ENCODE results near the gene HRAS.

- TF ChIP-seq EP300 (IDR thresholded peaks at IDR 0.05) (no peak), POLR2A (IDR thresholded peaks at IDR 0.05) (no peak), POLR2AphosphoS5 (IDR thresholded peaks at IDR 0.05) (no peak)
- TF ChIP-seq, protein P1, sequence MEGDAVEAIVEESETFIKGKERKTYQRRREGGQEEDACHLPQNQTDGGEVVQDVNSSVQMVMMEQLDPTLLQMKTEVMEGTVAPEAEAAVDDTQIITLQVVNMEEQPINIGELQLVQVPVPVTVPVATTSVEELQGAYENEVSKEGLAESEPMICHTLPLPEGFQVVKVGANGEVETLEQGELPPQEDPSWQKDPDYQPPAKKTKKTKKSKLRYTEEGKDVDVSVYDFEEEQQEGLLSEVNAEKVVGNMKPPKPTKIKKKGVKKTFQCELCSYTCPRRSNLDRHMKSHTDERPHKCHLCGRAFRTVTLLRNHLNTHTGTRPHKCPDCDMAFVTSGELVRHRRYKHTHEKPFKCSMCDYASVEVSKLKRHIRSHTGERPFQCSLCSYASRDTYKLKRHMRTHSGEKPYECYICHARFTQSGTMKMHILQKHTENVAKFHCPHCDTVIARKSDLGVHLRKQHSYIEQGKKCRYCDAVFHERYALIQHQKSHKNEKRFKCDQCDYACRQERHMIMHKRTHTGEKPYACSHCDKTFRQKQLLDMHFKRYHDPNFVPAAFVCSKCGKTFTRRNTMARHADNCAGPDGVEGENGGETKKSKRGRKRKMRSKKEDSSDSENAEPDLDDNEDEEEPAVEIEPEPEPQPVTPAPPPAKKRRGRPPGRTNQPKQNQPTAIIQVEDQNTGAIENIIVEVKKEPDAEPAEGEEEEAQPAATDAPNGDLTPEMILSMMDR (IDR thresholded peaks at IDR 0.05): no peak
Measured at GRCh38 chr11:530960-531831, 4.2 kb downstream of the HRAS start.

All from gastroesophageal sphincter (tissue), 3 donors.